ENCODE data around the gene SOX1. TPM values are rescaled to one million over a fixed set of nuclear protein-coding genes. Genes with fewer than 3 reads are reported as not detected.

The SOX1 gene
- total RNA-seq, 2 experiments from 2014 or later: not detected

GRCh38 chr13:112062571-112063570 is 4.1 kb upstream of the SOX1 start:
- no TSS peak for BruUV-seq (replicated peaks)
- Histone ChIP-seq H3K27ac (ENCODE audit: low read depth, low read length, poor library complexity, severe bottlenecking) (no peak overlapping the region), H4K20me1 (ENCODE audit: insufficient read depth, low read length) (no peaks in the 10 kb centered on the region), H3K4me1 (ENCODE audit: insufficient read depth, low read length, poor library complexity, severe bottlenecking) (no peaks in the 10 kb centered on the region), H3K9me3 (ENCODE audit: low read length) (no peaks in the 10 kb centered on the region), H3K4me2 (ENCODE audit: low read length) (no peak overlapping the region), H3K36me3 (ENCODE audit: insufficient read depth, low read length) (no peaks in the 10 kb centered on the region), H3K79me2 (ENCODE audit: insufficient read depth, low read depth, low read length) (no peaks in the 10 kb centered on the region), H3K4me3 (ENCODE audit: low read depth, low read length, poor library complexity, severe bottlenecking) (no peak overlapping the region), H3K9me2 (ENCODE audit: insufficient read depth, low read length) (no peaks in the 10 kb centered on the region), H2AFZ (ENCODE audit: low read length) (no peak overlapping the region)
- DNase-seq (ENCODE audit: low spot score): no peak
- CTCF ChIA-PET (ENCODE audit: unreplicated experiment): no interaction called here
- POLR2A ChIA-PET: interaction anchor here (0.7 kb wide), 1 partner anchor 1211 kb away, joined by 5 read pairs; no protein-coding TSS in a partner anchor
- no peak for TF ChIP-seq EZH2phosphoT487 (IDR thresholded peaks at IDR 0.05; ENCODE audit: borderline replicate concordance, low read depth, low read length)
- TF ChIP-seq, protein P1, sequence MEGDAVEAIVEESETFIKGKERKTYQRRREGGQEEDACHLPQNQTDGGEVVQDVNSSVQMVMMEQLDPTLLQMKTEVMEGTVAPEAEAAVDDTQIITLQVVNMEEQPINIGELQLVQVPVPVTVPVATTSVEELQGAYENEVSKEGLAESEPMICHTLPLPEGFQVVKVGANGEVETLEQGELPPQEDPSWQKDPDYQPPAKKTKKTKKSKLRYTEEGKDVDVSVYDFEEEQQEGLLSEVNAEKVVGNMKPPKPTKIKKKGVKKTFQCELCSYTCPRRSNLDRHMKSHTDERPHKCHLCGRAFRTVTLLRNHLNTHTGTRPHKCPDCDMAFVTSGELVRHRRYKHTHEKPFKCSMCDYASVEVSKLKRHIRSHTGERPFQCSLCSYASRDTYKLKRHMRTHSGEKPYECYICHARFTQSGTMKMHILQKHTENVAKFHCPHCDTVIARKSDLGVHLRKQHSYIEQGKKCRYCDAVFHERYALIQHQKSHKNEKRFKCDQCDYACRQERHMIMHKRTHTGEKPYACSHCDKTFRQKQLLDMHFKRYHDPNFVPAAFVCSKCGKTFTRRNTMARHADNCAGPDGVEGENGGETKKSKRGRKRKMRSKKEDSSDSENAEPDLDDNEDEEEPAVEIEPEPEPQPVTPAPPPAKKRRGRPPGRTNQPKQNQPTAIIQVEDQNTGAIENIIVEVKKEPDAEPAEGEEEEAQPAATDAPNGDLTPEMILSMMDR (conservative IDR thresholded peaks at IDR 0.05; ENCODE audit: low read length): no peak
- intact Hi-C loops (cut with micrococcal nuclease; ENCODE audit: unreplicated experiment): no loop called here

- Histone ChIP-seq H2AFZ (ENCODE audit: low read length) (no peak overlapping the region), H3K79me2 (ENCODE audit: insufficient read depth, low read depth, low read length) (no peaks in the 10 kb centered on the region), H3K9me2 (ENCODE audit: insufficient read depth, low read length) (no peaks in the 10 kb centered on the region), H4K20me1 (ENCODE audit: insufficient read depth, low read length) (no peaks in the 10 kb centered on the region), H3K4me3 (ENCODE audit: low read depth, low read length, poor library complexity, severe bottlenecking) (no peak overlapping the region), H3K4me1 (ENCODE audit: insufficient read depth, low read length, poor library complexity, severe bottlenecking) (no peaks in the 10 kb centered on the region), H3K4me2 (ENCODE audit: low read length) (no peak overlapping the region), H3K9me3 (ENCODE audit: low read length) (no peaks in the 10 kb centered on the region), H3K27ac (ENCODE audit: low read depth, low read length, poor library complexity, severe bottlenecking) (no peak overlapping the region), H3K36me3 (ENCODE audit: insufficient read depth, low read length) (no peaks in the 10 kb centered on the region)
- DNase-seq (ENCODE audit: low spot score): no peak
- POLR2A ChIA-PET: no interaction called here
- BruUV-seq (replicated peaks): no TSS peak
- CTCF ChIA-PET (ENCODE audit: unreplicated experiment): no interaction called here
- intact Hi-C loops (cut with micrococcal nuclease; ENCODE audit: unreplicated experiment): no loop called here
- TF ChIP-seq, protein P1 (conservative IDR thresholded peaks at IDR 0.05; ENCODE audit: low read length): no peak
- TF ChIP-seq EZH2phosphoT487 (IDR thresholded peaks at IDR 0.05; ENCODE audit: borderline replicate concordance, low read depth, low read length): no peak
Measured at GRCh38 chr13:112063807-112064206, 3.1 kb upstream of the SOX1 start.

DNA sequence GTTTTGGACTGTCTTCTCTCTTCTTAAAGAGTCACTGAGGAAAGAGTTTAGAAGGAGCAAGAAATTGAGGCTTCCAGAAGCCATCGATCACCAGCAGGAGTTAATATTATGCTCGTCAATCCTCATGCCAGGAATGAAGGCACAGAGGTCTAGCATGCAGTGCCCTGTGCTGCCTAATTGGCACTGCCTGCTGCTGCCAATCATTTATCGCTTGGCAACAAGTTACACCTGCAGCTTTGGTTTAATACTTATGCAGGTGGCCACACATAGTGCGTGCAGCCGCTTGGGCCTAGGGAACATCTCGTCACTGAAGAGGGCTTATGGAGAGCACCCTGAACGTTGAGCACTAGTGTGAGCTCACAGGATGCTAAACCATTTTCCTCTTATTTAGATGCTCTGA is 2.7 kb upstream of the SOX1 start:
- ChIA-PET CTCF (ENCODE audit: unreplicated experiment) (no interaction called here), POLR2A (no interaction called here)
- Histone ChIP-seq H4K20me1 (ENCODE audit: insufficient read depth, low read length) (no peaks in the 10 kb centered on the region), H3K9me2 (ENCODE audit: insufficient read depth, low read length) (no peaks in the 10 kb centered on the region), H3K9me3 (ENCODE audit: low read length) (no peaks in the 10 kb centered on the region), H3K27ac (ENCODE audit: low read depth, low read length, poor library complexity, severe bottlenecking) (no peak overlapping the region), H3K36me3 (ENCODE audit: insufficient read depth, low read length) (no peaks in the 10 kb centered on the region), H2AFZ (ENCODE audit: low read length) (no peak overlapping the region), H3K4me3 (ENCODE audit: low read depth, low read length, poor library complexity, severe bottlenecking) (no peak overlapping the region), H3K4me2 (ENCODE audit: low read length) (no peak overlapping the region), H3K4me1 (ENCODE audit: insufficient read depth, low read length, poor library complexity, severe bottlenecking) (no peaks in the 10 kb centered on the region), H3K79me2 (ENCODE audit: insufficient read depth, low read depth, low read length) (no peaks in the 10 kb centered on the region)
- intact Hi-C loops (cut with micrococcal nuclease; ENCODE audit: unreplicated experiment): no loop called here
- no peak for DNase-seq (ENCODE audit: low spot score)
- TF ChIP-seq EZH2phosphoT487 (IDR thresholded peaks at IDR 0.05; ENCODE audit: borderline replicate concordance, low read depth, low read length): no peak
- TF ChIP-seq, protein P1 (conservative IDR thresholded peaks at IDR 0.05; ENCODE audit: low read length): no peak
- no TSS peak for BruUV-seq (replicated peaks)

Data from OCI-LY7 (cell line).